Skeletal muscle tissue (tissue), 4 donors: ENCODE data around the gene PTPN14. TPM values are rescaled to one million over a fixed set of nuclear protein-coding genes. Genes with fewer than 3 reads are reported as not detected.
"Not testable (repeated sequence)": the region's sequence is repeated elsewhere in the genome, so short reads cannot be mapped to it uniquely, and the experiment has no call there.

Experiments used
- H3K27ac ChIP-seq: one replicate; pipeline ENCODE4 v1.7.0; 2013; ENCODE audit warnings: mild to moderate bottlenecking, low read depth, low read length, inconsistent platforms
- H3K27me3 ChIP-seq, 3 donors: one replicate each; pipeline ENCODE4 v1.7.0; 2013; ENCODE audit warnings: low read length in 3 of 3; ENCODE audit not compliant: control insufficient read depth in 3 of 3, insufficient read depth in 3 of 3
- H3K36me3 ChIP-seq, 3 donors: one replicate each; pipeline ENCODE4 v1.7.0; 2013; ENCODE audit warnings: low read length in 3 of 3; ENCODE audit not compliant: control insufficient read depth in 3 of 3, insufficient read depth in 3 of 3
- H3K4me1 ChIP-seq, 3 donors: one replicate each; pipeline ENCODE4 v1.7.0; 2013; ENCODE audit warnings: low read length in 3 of 3, mild to moderate bottlenecking in 3 of 3; ENCODE audit not compliant: control insufficient read depth in 3 of 3, insufficient read depth in 3 of 3
- H3K4me3 ChIP-seq, 3 donors: one replicate each; pipeline ENCODE4 v1.7.0; 2013; ENCODE audit warnings: low read length in 3 of 3
- H3K9ac ChIP-seq, 3 donors: one replicate each; pipeline ENCODE4 v1.7.0; 2013; ENCODE audit warnings: low read length in 3 of 3, mild to moderate bottlenecking in 3 of 3, moderate library complexity in 2 of 3, low read depth in 1 of 3
- H3K9me3 ChIP-seq, 3 donors: one replicate each; pipeline ENCODE4 v1.7.0; 2013; ENCODE audit warnings: low read length in 3 of 3; ENCODE audit not compliant: control insufficient read depth in 3 of 3
- total RNA-seq: library from RNA; depleted of rRNA; stranded (reverse); fragments of >200 nt; gene quantifications from one replicate; pipeline ENCODE4 v1.2.3, GENCODE V29; 2014
- donor health status: Osteomylitis.

Gene PTPN14
- total RNA-seq, 1 donor from 2014 or later = 19.8 TPM

DNA sequence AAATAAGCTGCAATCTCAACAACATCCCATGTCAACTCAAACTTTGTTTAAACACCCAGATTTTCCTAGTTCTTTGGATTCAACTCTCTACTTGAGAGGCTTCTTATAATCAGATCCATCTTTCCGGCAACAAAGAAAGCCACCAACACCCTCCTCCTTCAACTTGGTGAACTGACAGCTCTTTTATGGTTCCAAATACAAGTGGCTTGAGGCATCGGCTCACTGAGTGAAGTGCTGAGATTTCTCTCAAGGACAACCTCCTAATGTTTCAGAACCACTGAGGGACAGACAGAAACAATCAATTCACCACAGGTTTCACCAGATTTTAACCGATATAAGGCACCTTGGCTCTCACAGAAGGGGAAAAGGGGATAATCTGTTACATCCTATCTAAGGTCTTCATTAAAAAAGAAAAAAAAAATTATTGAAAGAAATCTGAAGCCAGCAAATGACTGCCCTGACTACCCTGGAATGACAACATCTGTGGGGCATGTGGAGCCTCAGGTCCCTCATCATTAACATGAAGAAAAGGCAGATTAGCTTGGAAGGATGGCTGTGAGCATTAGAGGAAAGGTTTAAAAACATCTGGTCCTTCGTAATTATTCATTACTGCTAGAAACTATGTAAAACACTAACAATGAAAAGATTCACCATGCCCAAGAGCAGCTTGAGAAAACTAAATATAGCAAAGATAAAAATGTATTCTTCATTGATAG is 50.9 kb downstream of the PTPN14 start:
- no peak overlapping the region for H3K4me3 ChIP-seq
- H3K9ac ChIP-seq = no peak overlapping the region
- peak overlapping the region; percentile 16 for H3K27ac ChIP-seq
- H3K27me3 ChIP-seq = no peaks in the 10 kb centered on the region
- peaks cover 21 to 30% (median 26%) of the 10 kb centered on the region in 3 donors for H3K4me1 ChIP-seq
- H3K36me3 ChIP-seq = no peaks in the 10 kb centered on the region
- H3K9me3 ChIP-seq = no peaks in the 10 kb centered on the region

DNA sequence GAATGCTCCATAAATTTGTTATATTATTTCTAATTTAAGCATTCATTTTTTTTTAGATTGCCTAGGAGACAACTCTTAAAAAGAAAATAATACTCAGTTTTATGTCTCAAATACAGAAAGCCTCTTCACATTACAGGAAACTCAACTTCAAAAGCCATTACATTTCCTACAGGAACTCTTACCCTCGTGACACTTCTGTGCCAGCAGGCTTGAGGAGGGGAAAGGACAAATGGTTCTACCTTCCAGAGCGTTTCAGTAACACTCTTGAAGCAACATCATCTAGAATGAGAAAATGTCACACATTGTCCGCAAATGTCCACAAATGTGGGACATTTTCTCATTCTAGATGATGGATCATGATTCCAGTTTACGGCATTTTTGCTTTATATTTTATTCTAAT is 51.7 kb downstream of the PTPN14 start:
- no peaks in the 10 kb centered on the region for H3K27me3 ChIP-seq
- H3K9ac ChIP-seq = no peak overlapping the region
- H3K9me3 ChIP-seq = no peaks in the 10 kb centered on the region
- no peak overlapping the region for H3K4me3 ChIP-seq
- no peaks in the 10 kb centered on the region for H3K36me3 ChIP-seq
- H3K27ac ChIP-seq = peak overlapping the region; percentile 16
- peaks cover 16 to 28% (median 28%) of the 10 kb centered on the region in 3 donors for H3K4me1 ChIP-seq

DNA sequence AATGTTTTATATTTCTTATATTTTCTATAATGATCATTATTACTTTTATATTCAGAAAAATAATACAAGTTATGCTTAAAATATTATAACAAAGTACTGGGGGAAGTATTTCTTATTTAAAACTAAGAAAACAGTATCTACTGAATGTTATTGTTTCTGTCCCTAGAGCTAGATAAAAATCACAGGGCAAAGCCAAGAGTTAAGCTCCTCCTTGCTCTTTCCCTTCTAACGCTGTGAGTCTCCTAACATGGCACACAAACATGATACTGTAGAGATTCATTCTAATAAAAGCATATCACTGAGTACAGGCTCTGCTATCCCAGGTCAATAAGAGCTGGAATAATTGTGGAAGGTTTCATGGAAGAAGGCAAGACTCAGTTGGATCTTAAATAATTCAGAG is 53.4 kb downstream of the PTPN14 start:
- Histone ChIP-seq H3K27me3 (no peaks in the 10 kb centered on the region), H3K9me3 (no peaks in the 10 kb centered on the region), H3K27ac (peak overlapping the region; percentile 1), H3K4me1 (peaks cover 18 to 27% (median 20%) of the 10 kb centered on the region in 3 donors), H3K4me3 (no peak overlapping the region), H3K36me3 (no peaks in the 10 kb centered on the region), H3K9ac (peak overlapping the region in 1 of 3 donors; percentile 28)

DNA sequence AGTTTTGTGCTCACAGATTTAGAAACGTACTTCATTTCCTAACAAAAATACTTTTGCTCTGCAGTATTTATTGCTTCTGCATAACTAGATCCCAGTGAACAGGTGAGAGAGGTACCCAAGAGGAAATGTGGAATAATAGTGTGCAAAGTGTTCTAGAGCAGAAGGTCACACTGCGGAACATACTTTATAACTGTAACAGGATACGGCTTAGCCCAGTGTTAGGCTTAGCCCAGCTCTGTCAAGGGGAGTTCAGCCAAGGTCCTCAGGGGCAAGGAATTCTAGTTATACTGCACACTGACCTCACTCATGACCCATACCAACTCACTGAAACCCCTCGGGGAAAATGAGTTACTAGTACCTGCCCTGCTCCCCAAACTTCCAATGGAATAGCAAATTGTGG is 55.3 kb downstream of the PTPN14 start:
- H3K27me3 ChIP-seq = no peaks in the 10 kb centered on the region
- H3K27ac ChIP-seq = peak overlapping the region; percentile 21
- no peaks in the 10 kb centered on the region for H3K36me3 ChIP-seq
- H3K4me3 ChIP-seq = no peak overlapping the region
- no peaks in the 10 kb centered on the region for H3K9me3 ChIP-seq
- no peak overlapping the region for H3K9ac ChIP-seq
- H3K4me1 ChIP-seq = peaks cover 23 to 31% (median 24%) of the 10 kb centered on the region in 3 donors

DNA sequence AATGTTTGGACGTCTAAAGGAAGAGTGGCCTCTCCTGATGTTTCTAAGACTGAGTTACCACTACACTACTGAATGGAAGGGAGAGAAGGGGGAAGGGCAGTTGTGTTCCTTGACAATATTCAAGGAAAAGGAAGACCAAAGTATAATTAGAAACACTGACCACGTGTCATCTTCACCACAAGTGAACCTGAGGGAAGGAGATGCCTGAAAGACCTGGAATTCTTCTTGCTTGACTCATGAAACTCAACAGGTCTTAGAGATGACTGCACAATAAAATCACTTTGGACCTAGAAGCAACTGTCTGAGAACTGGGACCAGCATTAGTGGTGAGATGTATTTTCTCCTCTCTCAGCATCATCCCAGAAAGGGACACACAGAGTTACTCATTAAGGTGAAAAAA is 56.7 kb downstream of the PTPN14 start:
- Histone ChIP-seq H3K36me3 (no peaks in the 10 kb centered on the region), H3K27ac (peak overlapping the region; percentile 59), H3K4me1 (peaks cover 20 to 32% (median 23%) of the 10 kb centered on the region in 3 donors), H3K9ac (no peak overlapping the region), H3K9me3 (no peaks in the 10 kb centered on the region), H3K4me3 (no peak overlapping the region), H3K27me3 (no peaks in the 10 kb centered on the region)

DNA sequence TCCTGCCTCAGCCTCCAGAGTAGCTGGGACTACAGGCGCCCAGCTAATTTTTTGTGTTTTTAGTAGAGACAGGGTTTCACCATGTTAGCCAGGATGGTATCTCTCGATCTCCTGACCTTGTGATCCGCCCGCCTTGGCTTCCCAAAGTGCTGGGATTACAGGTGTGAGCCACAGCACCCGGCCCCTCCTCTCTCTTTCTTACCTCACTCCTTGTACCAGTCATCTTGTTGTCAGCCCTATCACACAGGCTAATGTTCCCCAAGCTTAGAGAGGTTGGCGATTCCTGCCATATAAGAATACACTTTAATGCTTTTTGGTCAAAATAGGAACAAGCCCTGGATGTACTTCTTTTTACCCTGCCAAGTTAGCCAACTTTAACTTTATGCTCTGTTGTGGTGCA is 57.2 kb downstream of the PTPN14 start:
- H3K36me3 ChIP-seq, H3K4me3 ChIP-seq, H3K27me3 ChIP-seq, H3K9me3 ChIP-seq, H3K9ac ChIP-seq: not testable (repeated sequence)
- Histone ChIP-seq H3K4me1 (peaks cover 20 to 35% (median 23%) of the 10 kb centered on the region in 3 donors), H3K27ac (peak overlapping the region; percentile 59)

DNA sequence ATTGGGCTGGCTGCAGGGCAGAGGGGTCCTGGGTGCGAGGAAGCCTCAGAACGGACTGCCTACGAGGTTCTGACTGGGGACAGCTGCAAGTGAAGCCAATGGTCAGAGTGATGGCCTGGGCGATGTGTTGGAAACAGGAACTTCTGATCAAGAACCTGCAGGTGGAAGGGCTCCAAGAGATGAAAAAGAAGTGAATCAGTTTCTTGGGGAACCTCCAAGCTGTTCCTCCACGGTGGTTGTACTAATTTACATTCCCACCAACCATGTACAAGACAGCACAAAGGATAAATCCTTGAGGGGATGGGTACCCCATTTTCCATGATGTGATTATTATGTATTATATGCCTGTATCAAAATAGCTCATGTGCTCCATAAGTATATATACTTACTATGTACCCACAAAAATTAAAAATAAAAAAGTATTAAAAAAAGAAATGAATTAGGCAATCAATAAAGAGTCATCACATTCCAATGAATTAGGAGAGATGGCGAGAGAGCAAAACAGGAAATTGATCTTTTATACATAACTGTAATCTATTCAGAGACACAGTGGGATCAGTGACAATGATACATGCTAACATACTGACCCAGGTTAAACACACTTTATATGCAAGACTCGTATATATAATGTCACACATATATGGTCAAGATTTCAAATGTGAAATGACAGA is 58.1 kb downstream of the PTPN14 start:
- Histone ChIP-seq H3K4me3 (peak overlapping the region in 1 of 3 donors; percentile 35), H3K27me3 (no peaks in the 10 kb centered on the region), H3K9ac (peak overlapping the region in 1 of 3 donors; percentile 11), H3K27ac (peak overlapping the region; percentile 84), H3K9me3 (no peaks in the 10 kb centered on the region), H3K36me3 (no peaks in the 10 kb centered on the region), H3K4me1 (peaks cover 20 to 34% (median 23%) of the 10 kb centered on the region in 3 donors)

DNA sequence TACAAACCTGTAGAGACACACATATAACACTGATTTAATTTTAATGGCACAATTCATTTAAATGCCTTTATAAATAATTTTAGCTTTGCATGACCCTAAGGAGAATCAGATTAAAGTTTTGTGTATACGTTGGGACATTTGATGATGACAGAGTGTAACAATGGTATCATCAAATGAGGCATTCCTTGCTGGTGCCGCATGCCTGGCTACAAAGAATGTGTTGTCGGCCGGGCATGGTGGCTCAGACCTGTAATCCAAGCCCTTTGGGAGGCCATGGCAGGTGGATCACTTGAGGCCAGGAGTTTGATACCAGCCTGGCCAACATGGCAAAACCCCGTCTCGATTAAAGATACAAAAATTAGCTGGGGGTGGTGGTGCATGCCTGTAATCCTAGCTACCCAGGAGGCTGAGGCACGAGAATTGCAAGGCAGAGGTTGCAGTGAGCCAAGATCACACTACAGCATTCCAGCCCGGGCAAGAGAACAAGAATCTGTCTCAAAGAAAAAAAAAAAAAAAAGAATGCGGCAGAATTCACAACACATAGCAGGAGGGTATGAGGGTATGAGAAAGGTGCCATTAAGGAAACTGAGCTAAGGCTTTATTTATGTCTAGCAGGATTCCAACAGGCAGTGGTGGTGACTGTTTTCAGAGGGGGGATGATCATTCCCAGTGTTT is 58.9 kb downstream of the PTPN14 start:
- Histone ChIP-seq H3K9me3 (no peaks in the 10 kb centered on the region), H3K27ac (peak overlapping the region; percentile 84), H3K9ac (peak overlapping the region in 1 of 3 donors; percentile 11), H3K4me1 (peaks cover 20 to 29% (median 21%) of the 10 kb centered on the region in 3 donors), H3K27me3 (no peaks in the 10 kb centered on the region), H3K4me3 (peak overlapping the region in 1 of 3 donors; percentile 35), H3K36me3 (no peaks in the 10 kb centered on the region)

DNA sequence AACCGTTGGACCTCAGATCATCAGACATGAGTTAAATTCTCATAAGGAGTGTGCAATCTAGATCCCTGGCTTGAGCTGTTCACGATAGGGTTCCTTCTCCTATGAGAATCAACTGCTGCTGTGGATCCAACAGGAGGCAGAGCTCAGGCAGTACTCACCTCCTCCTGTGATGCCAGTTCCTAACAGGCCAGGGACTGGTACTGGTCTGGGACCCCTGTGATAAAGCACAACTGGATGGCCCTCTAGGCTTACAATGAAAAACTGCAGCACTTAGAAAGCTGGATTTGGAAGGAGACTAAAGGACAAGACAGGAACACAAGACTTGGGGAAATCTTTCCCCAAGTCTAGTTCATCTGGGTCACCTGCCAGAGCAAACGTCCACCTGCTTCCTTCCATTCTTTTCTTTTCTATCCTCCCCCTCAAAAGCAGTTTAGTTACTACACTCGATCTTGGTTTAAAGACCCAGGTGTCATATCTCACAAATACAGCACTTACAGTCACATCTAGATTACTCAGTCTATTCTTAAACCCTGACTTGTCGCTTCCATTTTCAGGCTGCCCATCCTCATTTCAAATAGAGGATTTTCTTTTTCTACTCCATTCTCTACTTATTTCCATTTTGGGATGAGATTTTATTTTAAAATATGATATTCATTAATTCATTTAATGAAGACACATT is 59.8 kb downstream of the PTPN14 start:
- peak overlapping the region; percentile 20 for H3K27ac ChIP-seq
- no peak overlapping the region for H3K4me3 ChIP-seq
- no peaks in the 10 kb centered on the region for H3K36me3 ChIP-seq
- H3K27me3 ChIP-seq = no peaks in the 10 kb centered on the region
- no peak overlapping the region for H3K9ac ChIP-seq
- H3K4me1 ChIP-seq = peaks cover 15 to 25% (median 20%) of the 10 kb centered on the region in 3 donors
- H3K9me3 ChIP-seq = no peaks in the 10 kb centered on the region
